Measurements from ENCODE around the gene ERICH6.
A peak's percentile ranks its signal among the peaks of the same experiment; 100 is the strongest.

Gene ERICH6

GRCh38 chr3:150747886-150748683, 44.4 kb upstream of the ERICH6 start:
- Histone ChIP-seq H3K4me3 (ENCODE audit: low read depth, low read length) (no peak overlapping the region), H2AFZ (ENCODE audit: insufficient read depth, low read length, poor library complexity) (no peak overlapping the region), H3K9me3 (ENCODE audit: insufficient read depth, low read depth, low read length) (no peaks in the 10 kb centered on the region), H3K4me1 (ENCODE audit: control insufficient read depth in 1 of 2, insufficient read depth in 2 of 2, low read length in 2 of 2) (peaks cover 10 to 24% of the 10 kb centered on the region in 2 experiments), H4K12ac (ENCODE audit: low read depth, low read length) (no peak overlapping the region), H2BK5ac (ENCODE audit: low read depth, low read length, poor library complexity) (no peak overlapping the region), H3K27me3 (ENCODE audit: insufficient read depth, low read length) (no peaks in the 10 kb centered on the region), H2AK5ac (ENCODE audit: low read length) (no peak overlapping the region), H4K91ac (ENCODE audit: low read depth, low read length) (no peak overlapping the region), H3K79me1 (ENCODE audit: low read length) (peaks cover under 1% of the 10 kb centered on the region), H3K27ac (ENCODE audit: low read depth, low read length) (no peak overlapping the region), H3K36me3 (ENCODE audit: control insufficient read depth in 1 of 2, insufficient read depth in 2 of 2, low read length in 2 of 2) (peaks cover 6 to 7% of the 10 kb centered on the region in 2 experiments), H3K18ac (ENCODE audit: low read length) (no peak overlapping the region), H3K4ac (ENCODE audit: low read depth, low read length) (peak overlapping the region; percentile 77), H3K9ac (ENCODE audit: low read length) (no peak overlapping the region), H2BK12ac (ENCODE audit: low read length) (no peak overlapping the region), H2BK120ac (ENCODE audit: insufficient read depth, low read length, poor library complexity) (no peak overlapping the region), H3K4me2 (ENCODE audit: low read length) (no peak overlapping the region), H3K79me2 (ENCODE audit: control insufficient read depth, insufficient read depth, low read length, poor library complexity) (peaks cover 7% of the 10 kb centered on the region), H4K8ac (ENCODE audit: low read depth, low read length) (no peak overlapping the region), H3K23ac (ENCODE audit: low read length) (no peak overlapping the region), H3K14ac (ENCODE audit: low read length) (no peak overlapping the region)
- peak; percentile 29 to 94 for DNase-seq
- WGBS (ENCODE audit: extremely low coverage, insufficient coverage, insufficient read length) = no CpG with 5 or more reads among the region's 5 CpGs

GRCh38 chr3:150746791-150747590, 43.3 kb upstream of the ERICH6 start:
- peaks cover 10 to 24% of the 10 kb centered on the region in 2 experiments for H3K4me1 ChIP-seq (ENCODE audit: control insufficient read depth in 1 of 2, insufficient read depth in 2 of 2, low read length in 2 of 2)
- H3K9me3 ChIP-seq (ENCODE audit: insufficient read depth, low read depth, low read length) = no peaks in the 10 kb centered on the region
- DNase-seq = no peak
- whole genome bisulfite sequencing (ENCODE audit: extremely low coverage, insufficient coverage, insufficient read length) = no CpG with 5 or more reads among the region's 7 CpGs
- peak overlapping the region; percentile 6 for H3K18ac ChIP-seq (ENCODE audit: low read length)
- peaks cover 6 to 7% of the 10 kb centered on the region in 2 experiments for H3K36me3 ChIP-seq (ENCODE audit: control insufficient read depth in 1 of 2, insufficient read depth in 2 of 2, low read length in 2 of 2)
- H2BK5ac ChIP-seq (ENCODE audit: low read depth, low read length, poor library complexity) = no peak overlapping the region
- H3K9ac ChIP-seq (ENCODE audit: low read length) = no peak overlapping the region
- no peak overlapping the region for H4K91ac ChIP-seq (ENCODE audit: low read depth, low read length)
- no peak overlapping the region for H4K12ac ChIP-seq (ENCODE audit: low read depth, low read length)
- no peak overlapping the region for H4K8ac ChIP-seq (ENCODE audit: low read depth, low read length)
- H3K79me1 ChIP-seq (ENCODE audit: low read length) = peaks cover 1% of the 10 kb centered on the region
- peaks cover 6% of the 10 kb centered on the region for H3K79me2 ChIP-seq (ENCODE audit: control insufficient read depth, insufficient read depth, low read length, poor library complexity)
- H3K4me3 ChIP-seq (ENCODE audit: low read depth, low read length) = no peak overlapping the region
- no peak overlapping the region for H3K23ac ChIP-seq (ENCODE audit: low read length)
- H2AK5ac ChIP-seq (ENCODE audit: low read length) = no peak overlapping the region
- no peak overlapping the region for H3K14ac ChIP-seq (ENCODE audit: low read length)
- H2BK120ac ChIP-seq (ENCODE audit: insufficient read depth, low read length, poor library complexity) = no peak overlapping the region
- H3K4me2 ChIP-seq (ENCODE audit: low read length) = no peak overlapping the region
- peak overlapping the region; percentile 68 for H3K4ac ChIP-seq (ENCODE audit: low read depth, low read length)
- H2BK12ac ChIP-seq (ENCODE audit: low read length) = no peak overlapping the region
- no peak overlapping the region for H3K27ac ChIP-seq (ENCODE audit: low read depth, low read length)
- H3K27me3 ChIP-seq (ENCODE audit: insufficient read depth, low read length) = no peaks in the 10 kb centered on the region
- no peak overlapping the region for H2AFZ ChIP-seq (ENCODE audit: insufficient read depth, low read length, poor library complexity)

GRCh38 chr3:150745832-150746231, 42.1 kb upstream of the ERICH6 start:
- H3K14ac ChIP-seq (ENCODE audit: low read length) = no peak overlapping the region
- H2AK5ac ChIP-seq (ENCODE audit: low read length) = no peak overlapping the region
- H3K9me3 ChIP-seq (ENCODE audit: insufficient read depth, low read depth, low read length) = no peaks in the 10 kb centered on the region
- H4K8ac ChIP-seq (ENCODE audit: low read depth, low read length) = no peak overlapping the region
- H3K9ac ChIP-seq (ENCODE audit: low read length) = no peak overlapping the region
- no peak overlapping the region for H2BK12ac ChIP-seq (ENCODE audit: low read length)
- peaks cover 4% of the 10 kb centered on the region for H3K79me2 ChIP-seq (ENCODE audit: control insufficient read depth, insufficient read depth, low read length, poor library complexity)
- no peak overlapping the region for H2AFZ ChIP-seq (ENCODE audit: insufficient read depth, low read length, poor library complexity)
- no peak overlapping the region for H3K4me2 ChIP-seq (ENCODE audit: low read length)
- H3K27ac ChIP-seq (ENCODE audit: low read depth, low read length) = no peak overlapping the region
- H3K4ac ChIP-seq (ENCODE audit: low read depth, low read length) = peak overlapping the region; percentile 28
- no peak overlapping the region for H3K23ac ChIP-seq (ENCODE audit: low read length)
- H2BK5ac ChIP-seq (ENCODE audit: low read depth, low read length, poor library complexity) = no peak overlapping the region
- H3K4me1 ChIP-seq (ENCODE audit: control insufficient read depth in 1 of 2, insufficient read depth in 2 of 2, low read length in 2 of 2) = peaks cover 9 to 21% of the 10 kb centered on the region in 2 experiments
- no peaks in the 10 kb centered on the region for H3K27me3 ChIP-seq (ENCODE audit: insufficient read depth, low read length)
- peaks cover 6 to 12% of the 10 kb centered on the region in 2 experiments for H3K36me3 ChIP-seq (ENCODE audit: control insufficient read depth in 1 of 2, insufficient read depth in 2 of 2, low read length in 2 of 2)
- H3K18ac ChIP-seq (ENCODE audit: low read length) = no peak overlapping the region
- peaks cover 1% of the 10 kb centered on the region for H3K79me1 ChIP-seq (ENCODE audit: low read length)
- no peak overlapping the region for H3K4me3 ChIP-seq (ENCODE audit: low read depth, low read length)
- DNase-seq = no peak
- H4K12ac ChIP-seq (ENCODE audit: low read depth, low read length) = no peak overlapping the region
- WGBS (ENCODE audit: extremely low coverage, insufficient coverage, insufficient read length) = no CpG with 5 or more reads among the region's 3 CpGs
- no peak overlapping the region for H4K91ac ChIP-seq (ENCODE audit: low read depth, low read length)
- H2BK120ac ChIP-seq (ENCODE audit: insufficient read depth, low read length, poor library complexity) = no peak overlapping the region

GRCh38 chr3:150744919-150745211, 41.1 kb upstream of the ERICH6 start:
- Histone ChIP-seq H2BK5ac (ENCODE audit: low read depth, low read length, poor library complexity) (no peak overlapping the region), H3K23ac (ENCODE audit: low read length) (no peak overlapping the region), H2AK5ac (ENCODE audit: low read length) (no peak overlapping the region), H4K12ac (ENCODE audit: low read depth, low read length) (no peak overlapping the region), H3K4me1 (ENCODE audit: control insufficient read depth in 1 of 2, insufficient read depth in 2 of 2, low read length in 2 of 2) (peaks cover 9 to 21% of the 10 kb centered on the region in 2 experiments), H3K27me3 (ENCODE audit: insufficient read depth, low read length) (no peaks in the 10 kb centered on the region), H2BK120ac (ENCODE audit: insufficient read depth, low read length, poor library complexity) (no peak overlapping the region), H3K79me1 (ENCODE audit: low read length) (peaks cover 1% of the 10 kb centered on the region), H3K4me2 (ENCODE audit: low read length) (no peak overlapping the region), H3K18ac (ENCODE audit: low read length) (no peak overlapping the region), H3K4me3 (ENCODE audit: low read depth, low read length) (no peak overlapping the region), H3K4ac (ENCODE audit: low read depth, low read length) (no peak overlapping the region), H4K91ac (ENCODE audit: low read depth, low read length) (no peak overlapping the region), H3K79me2 (ENCODE audit: control insufficient read depth, insufficient read depth, low read length, poor library complexity) (peaks cover 4% of the 10 kb centered on the region), H2AFZ (ENCODE audit: insufficient read depth, low read length, poor library complexity) (no peak overlapping the region), H3K36me3 (ENCODE audit: control insufficient read depth in 1 of 2, insufficient read depth in 2 of 2, low read length in 2 of 2) (peaks cover 6 to 15% of the 10 kb centered on the region in 2 experiments), H4K8ac (ENCODE audit: low read depth, low read length) (no peak overlapping the region), H2BK12ac (ENCODE audit: low read length) (no peak overlapping the region), H3K27ac (ENCODE audit: low read depth, low read length) (no peak overlapping the region), H3K14ac (ENCODE audit: low read length) (no peak overlapping the region), H3K9me3 (ENCODE audit: insufficient read depth, low read depth, low read length) (no peaks in the 10 kb centered on the region), H3K9ac (ENCODE audit: low read length) (no peak overlapping the region)
- no peak for DNase-seq
- no CpG with 5 or more reads among the region's 1 CpG for WGBS (ENCODE audit: extremely low coverage, insufficient coverage, insufficient read length)

All from trophoblast cell (in vitro differentiated cells and primary cell).